Stimulated activated naive CD8-positive, alpha-beta T cell treated with anti-CD3 and anti-CD28 coated beads, Interleukin-15, amount 100 ng/mL, for 72 hours (primary cell): ENCODE data around the gene SYT1.
A peak's percentile ranks its signal among the peaks of the same experiment; 100 is the strongest.

ENCODE experiments used
- ATAC-seq: fragments of 150-1000 bp; cut with Tn5 transposase; 2 replicates; pipeline ENCODE4 v1.10.0; 2021; ENCODE audit warnings: mild to moderate bottlenecking, moderate library complexity
- DNase-seq, 2 donors: peaks; one replicate each; pipeline ENCODE4 v3.0.0; 2021 to 2022
- H3K27ac Mint-ChIP-seq, 2 donors: one replicate each; pipeline ENCODE4 v1.8.0; 2022; ENCODE audit warnings: mild to moderate bottlenecking in 2 of 2, mixed read lengths in 2 of 2, moderate library complexity in 2 of 2
- H3K27me3 Mint-ChIP-seq: one replicate; pipeline ENCODE4 v1.8.0; 2022; ENCODE audit warnings: mixed read lengths
- H3K4me1 Mint-ChIP-seq: one replicate; pipeline ENCODE4 v1.8.0; 2022; ENCODE audit warnings: mild to moderate bottlenecking, mixed read lengths
- H3K4me3 Mint-ChIP-seq, 2 donors: one replicate each; pipeline ENCODE4 v1.8.0; 2022; ENCODE audit warnings: mild to moderate bottlenecking in 2 of 2, mixed read lengths in 2 of 2, moderate library complexity in 1 of 2
- H3K9me3 Mint-ChIP-seq, 2 donors: one replicate each; pipeline ENCODE4 v1.8.0; 2022; ENCODE audit warnings: mixed read lengths in 2 of 2

SYT1 gene

DNA sequence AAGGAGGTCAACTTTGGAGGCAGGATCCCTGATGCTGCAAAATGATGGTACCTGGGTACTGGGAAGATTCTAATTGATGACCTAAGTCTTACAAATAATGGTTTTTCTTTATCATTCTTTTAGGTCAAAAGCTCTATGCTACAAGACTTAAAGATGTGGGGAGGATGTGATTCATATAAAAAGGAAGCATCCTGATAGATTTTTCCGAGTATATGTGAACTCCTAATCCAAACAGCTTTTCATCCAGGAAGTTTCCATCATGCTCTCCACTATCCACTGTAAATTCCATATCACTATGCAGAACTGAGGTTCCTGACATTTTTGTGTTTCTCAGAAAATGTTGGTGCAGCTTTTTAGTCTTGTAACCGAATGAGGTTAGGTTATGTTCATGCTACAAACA is 533.0 kb downstream of the SYT1 start:
- no peak for DNase-seq
- no peak overlapping the region for H3K4me3 Mint-ChIP-seq
- ATAC-seq: no peak
- no peaks in the 10 kb centered on the region for H3K4me1 Mint-ChIP-seq
- no peak overlapping the region for H3K27ac Mint-ChIP-seq
- peaks cover 5 to 7% of the 10 kb centered on the region in 2 donors for H3K9me3 Mint-ChIP-seq
- peaks cover 8% of the 10 kb centered on the region for H3K27me3 Mint-ChIP-seq

DNA sequence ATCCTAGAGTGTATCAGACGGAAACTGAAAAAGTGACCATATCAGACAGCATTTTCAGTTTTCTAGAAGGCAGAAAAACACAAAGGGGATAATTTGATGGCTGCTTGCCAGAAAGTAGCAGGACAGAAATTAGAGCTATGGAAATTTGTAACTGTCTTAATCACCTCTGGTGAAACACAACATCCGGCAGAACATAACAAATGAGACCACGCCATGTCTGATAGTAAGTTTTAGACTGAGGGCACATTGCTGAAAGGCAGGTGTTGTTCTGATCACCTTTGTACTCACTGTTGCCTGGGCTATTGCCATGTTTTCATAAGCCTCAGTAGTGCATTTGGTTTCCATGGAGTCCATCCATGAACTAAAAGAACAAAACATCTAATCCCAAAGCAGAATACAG is 535.9 kb downstream of the SYT1 start:
- Mint-ChIP-seq H3K4me3 (no peak overlapping the region), H3K27me3 (no peaks in the 10 kb centered on the region), H3K9me3 (no peaks in the 10 kb centered on the region), H3K27ac (no peak overlapping the region), H3K4me1 (no peaks in the 10 kb centered on the region)
- no peak for ATAC-seq
- DNase-seq: no peak

DNA sequence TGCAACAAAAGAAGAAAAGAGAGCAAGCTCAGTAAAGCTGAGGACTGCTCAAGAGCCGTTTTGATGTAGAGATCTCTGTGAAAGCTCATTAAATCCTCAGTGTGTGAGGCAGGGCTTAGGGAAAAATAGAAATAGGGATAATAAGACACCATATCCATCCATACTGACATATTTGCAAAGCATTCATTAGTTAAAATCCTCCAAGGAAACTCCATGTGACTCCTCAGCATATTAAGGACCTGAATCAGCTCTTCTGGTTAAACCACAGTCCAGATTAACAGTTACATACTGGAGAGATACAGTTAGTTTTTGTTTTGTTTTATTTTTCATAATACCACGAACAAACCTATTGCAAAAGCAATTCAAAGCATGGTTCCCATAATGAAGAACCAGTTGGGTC is 538.0 kb downstream of the SYT1 start:
- Mint-ChIP-seq H3K27ac (no peak overlapping the region), H3K27me3 (no peaks in the 10 kb centered on the region), H3K4me3 (no peak overlapping the region), H3K4me1 (no peaks in the 10 kb centered on the region), H3K9me3 (no peaks in the 10 kb centered on the region)
- ATAC-seq (no peak), DNase-seq (no peak)

DNA sequence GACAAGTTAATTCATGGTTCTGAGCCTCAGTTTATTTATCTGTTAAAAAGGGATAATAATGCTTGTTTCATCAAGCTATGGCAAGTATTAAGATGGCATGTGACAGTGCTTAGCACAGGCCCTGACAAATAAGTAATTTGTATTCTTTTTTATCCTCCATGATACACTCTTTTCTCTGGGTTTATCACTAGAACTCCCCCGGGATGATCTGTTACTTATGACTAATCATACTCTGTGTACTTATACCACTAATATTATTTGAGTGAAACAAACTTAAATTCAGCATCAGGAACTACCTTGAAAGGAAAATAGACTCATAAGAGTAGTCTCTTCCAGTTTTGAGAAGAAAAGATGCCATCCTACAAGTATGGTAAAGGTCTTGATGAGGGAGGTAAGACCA is 542.4 kb downstream of the SYT1 start:
- H3K27me3 Mint-ChIP-seq: no peaks in the 10 kb centered on the region
- H3K4me1 Mint-ChIP-seq: no peaks in the 10 kb centered on the region
- ATAC-seq: no peak
- H3K9me3 Mint-ChIP-seq: no peaks in the 10 kb centered on the region
- H3K4me3 Mint-ChIP-seq: no peak overlapping the region
- DNase-seq: no peak
- no peak overlapping the region for H3K27ac Mint-ChIP-seq

DNA sequence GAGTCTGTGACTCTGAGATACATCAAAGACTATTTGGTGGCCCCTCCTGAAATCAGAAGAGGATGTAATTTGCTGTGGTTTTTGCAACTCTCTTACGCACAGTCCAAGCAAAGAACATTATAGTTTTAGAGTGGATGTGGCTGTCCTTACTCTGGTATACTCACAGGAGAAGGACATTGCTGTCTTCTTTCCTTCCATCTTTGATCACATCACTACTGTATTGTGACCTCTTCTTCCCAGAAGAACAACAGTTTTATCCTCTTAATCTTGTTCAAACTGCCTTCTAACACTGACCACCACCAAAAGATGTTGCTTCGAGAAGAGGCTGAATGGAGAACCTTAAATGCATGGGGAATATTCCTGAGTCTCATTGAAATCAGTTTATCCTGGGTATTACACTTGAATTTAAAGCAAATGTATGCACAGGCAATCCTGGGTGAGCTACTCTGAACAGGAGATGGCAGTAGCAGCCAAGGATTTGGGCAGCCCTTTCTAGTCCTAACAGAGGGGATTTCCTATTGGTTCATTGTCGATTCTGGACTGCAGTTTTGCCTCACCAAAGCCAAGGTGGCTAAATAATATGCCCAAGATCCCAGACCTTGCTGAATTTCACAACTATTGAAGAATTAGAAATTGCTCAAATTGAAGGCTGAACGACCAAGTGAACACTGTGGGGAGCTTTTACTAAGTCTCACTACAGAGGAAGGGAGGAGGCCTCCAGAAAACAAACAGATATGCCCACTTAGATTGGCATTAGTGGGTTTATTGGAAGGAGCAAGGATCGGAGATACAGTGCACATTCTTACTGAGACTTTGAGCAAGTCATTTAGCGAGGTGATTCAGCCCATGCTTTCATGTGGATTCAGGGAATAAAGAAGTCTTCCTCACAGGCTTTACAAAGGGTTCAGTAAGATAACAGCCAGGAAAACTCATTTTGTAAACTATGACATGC is 543.4 kb downstream of the SYT1 start:
- Mint-ChIP-seq H3K4me1 (no peaks in the 10 kb centered on the region), H3K27me3 (no peaks in the 10 kb centered on the region), H3K27ac (no peak overlapping the region), H3K9me3 (no peaks in the 10 kb centered on the region), H3K4me3 (no peak overlapping the region)
- ATAC-seq (peak; percentile 65), DNase-seq (peak; percentile 11 to 12)

DNA sequence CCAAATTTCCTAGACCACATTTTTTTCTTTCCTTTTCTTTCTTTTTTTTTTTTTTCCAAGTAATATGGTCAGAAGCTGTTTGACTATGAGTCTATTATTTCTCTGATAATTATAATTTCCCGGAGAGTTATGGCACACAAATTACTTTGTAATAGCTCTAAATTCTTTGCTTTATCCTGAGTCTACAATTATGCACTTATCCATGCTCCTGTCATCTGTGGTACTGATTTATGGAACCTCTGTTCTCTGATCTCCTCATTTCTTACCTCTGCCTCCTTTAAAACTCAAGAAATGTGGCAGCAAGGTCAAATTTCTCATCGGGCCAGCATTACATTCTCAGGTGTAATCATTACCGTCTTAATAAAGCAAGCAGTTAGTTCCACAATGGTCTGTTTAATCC is 544.1 kb downstream of the SYT1 start:
- no peaks in the 10 kb centered on the region for H3K9me3 Mint-ChIP-seq
- no peak overlapping the region for H3K4me3 Mint-ChIP-seq
- ATAC-seq: no peak
- no peaks in the 10 kb centered on the region for H3K27me3 Mint-ChIP-seq
- no peaks in the 10 kb centered on the region for H3K4me1 Mint-ChIP-seq
- no peak for DNase-seq
- no peak overlapping the region for H3K27ac Mint-ChIP-seq

DNA sequence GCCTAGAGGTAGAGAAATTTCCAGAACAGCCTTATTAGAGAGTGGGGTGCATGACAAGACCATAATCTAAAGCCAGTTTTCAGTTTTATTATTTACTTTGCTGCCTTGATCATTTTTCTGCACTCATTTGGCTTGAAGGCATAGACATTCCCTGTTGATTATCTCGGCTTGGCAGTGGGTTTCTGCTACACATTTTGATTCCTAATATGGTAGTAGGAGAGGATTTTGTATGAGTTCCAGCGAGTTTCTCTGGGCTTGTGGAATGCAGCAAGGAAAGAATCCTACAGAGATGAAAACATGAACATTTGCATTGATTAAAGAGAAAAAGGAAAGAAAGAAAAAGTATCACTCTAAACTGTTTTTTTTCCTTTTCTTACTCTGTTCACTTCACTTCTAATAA is 545.0 kb downstream of the SYT1 start:
- H3K27ac Mint-ChIP-seq: no peak overlapping the region
- DNase-seq (no peak), ATAC-seq (no peak)
- no peaks in the 10 kb centered on the region for H3K9me3 Mint-ChIP-seq
- H3K4me3 Mint-ChIP-seq: no peak overlapping the region
- H3K27me3 Mint-ChIP-seq: peaks cover 8% of the 10 kb centered on the region
- no peaks in the 10 kb centered on the region for H3K4me1 Mint-ChIP-seq

DNA sequence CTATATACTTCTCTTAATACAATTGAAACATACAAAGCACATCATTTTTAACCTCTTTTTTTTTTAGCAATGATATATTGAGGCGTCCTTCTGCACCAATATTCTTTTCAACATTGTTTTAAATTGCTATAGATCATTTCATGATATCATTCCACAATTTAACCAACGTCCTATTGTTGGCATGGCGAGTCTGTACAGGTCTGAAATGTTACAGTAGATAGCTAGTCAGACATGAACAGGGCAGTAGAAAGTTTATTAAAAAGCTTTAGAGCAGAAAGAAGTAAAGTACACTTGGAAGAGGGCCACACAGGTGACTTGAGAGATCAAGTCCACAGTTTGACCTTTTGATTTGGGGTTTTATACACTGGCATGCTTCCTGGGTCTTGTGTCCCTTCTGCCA is 547.2 kb downstream of the SYT1 start:
- no peaks in the 10 kb centered on the region for H3K4me1 Mint-ChIP-seq
- ATAC-seq (no peak), DNase-seq (no peak)
- H3K9me3 Mint-ChIP-seq: no peaks in the 10 kb centered on the region
- H3K27ac Mint-ChIP-seq: no peak overlapping the region
- H3K27me3 Mint-ChIP-seq: peaks cover 8% of the 10 kb centered on the region
- H3K4me3 Mint-ChIP-seq: no peak overlapping the region

DNA sequence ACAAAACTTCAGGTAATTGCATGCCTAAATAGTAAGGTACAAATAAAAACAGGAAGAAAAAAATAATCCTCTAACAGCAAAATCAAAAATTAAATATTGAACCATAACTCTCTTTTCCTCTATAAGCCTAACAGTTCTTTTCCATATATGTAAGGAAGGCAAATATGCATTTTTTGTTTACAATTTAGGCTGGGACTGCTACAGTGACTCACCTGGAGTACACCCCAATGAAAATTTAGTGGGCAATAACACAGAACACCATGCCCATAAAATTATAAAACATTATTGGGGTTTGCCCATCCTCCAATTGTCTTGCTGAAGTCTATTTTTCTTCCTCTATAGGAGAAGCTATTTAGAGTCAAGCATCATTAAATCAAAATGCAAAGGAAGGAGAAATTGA is 549.2 kb downstream of the SYT1 start:
- DNase-seq: no peak
- H3K9me3 Mint-ChIP-seq: no peaks in the 10 kb centered on the region
- no peaks in the 10 kb centered on the region for H3K4me1 Mint-ChIP-seq
- no peak for ATAC-seq
- peaks cover 8% of the 10 kb centered on the region for H3K27me3 Mint-ChIP-seq
- H3K27ac Mint-ChIP-seq: no peak overlapping the region
- H3K4me3 Mint-ChIP-seq: no peak overlapping the region

DNA sequence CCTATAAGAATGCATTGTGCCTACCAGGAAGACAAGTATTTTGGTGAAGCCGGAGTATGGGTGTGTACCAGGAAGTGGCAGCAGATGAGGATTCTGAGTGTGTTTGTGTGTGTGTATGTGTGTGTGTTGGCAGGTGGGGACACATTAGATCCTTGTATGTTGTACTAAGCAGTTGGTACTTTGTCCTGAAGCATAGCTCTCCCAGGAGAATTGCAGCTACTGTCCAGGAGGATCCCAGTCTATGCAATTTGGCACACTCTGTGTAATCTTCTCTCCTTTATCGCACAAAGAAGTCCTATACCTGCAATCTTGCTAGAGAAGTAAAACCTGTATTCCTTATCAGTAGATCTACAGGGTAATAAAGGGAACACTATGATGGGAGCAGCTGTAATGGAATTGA is 549.7 kb downstream of the SYT1 start:
- H3K27ac Mint-ChIP-seq: no peak overlapping the region
- DNase-seq: no peak
- peaks cover 8% of the 10 kb centered on the region for H3K27me3 Mint-ChIP-seq
- ATAC-seq: no peak
- no peaks in the 10 kb centered on the region for H3K4me1 Mint-ChIP-seq
- H3K9me3 Mint-ChIP-seq: no peaks in the 10 kb centered on the region
- no peak overlapping the region for H3K4me3 Mint-ChIP-seq

DNA sequence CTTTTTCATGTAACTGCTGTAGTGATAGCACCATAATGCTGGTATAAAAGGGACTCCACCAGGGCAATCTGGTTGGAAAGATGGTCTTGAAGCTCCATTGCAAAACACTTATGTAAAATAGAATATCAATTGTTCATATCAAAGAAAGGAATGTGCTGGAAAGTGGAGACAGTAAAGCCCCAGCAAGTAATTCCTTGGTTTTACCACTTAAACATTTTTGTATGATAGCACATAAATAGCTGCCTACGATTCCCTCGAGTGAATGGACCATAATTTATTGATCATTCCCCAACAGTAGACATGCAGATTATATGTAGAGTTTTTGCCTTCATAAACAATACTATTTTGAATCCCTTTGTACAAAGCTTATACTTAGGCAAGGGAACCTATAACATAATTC is 550.7 kb downstream of the SYT1 start:
- Mint-ChIP-seq H3K27ac (no peak overlapping the region), H3K9me3 (no peaks in the 10 kb centered on the region), H3K4me3 (no peak overlapping the region), H3K27me3 (peaks cover 8% of the 10 kb centered on the region), H3K4me1 (no peaks in the 10 kb centered on the region)
- no peak for ATAC-seq
- DNase-seq: no peak

DNA sequence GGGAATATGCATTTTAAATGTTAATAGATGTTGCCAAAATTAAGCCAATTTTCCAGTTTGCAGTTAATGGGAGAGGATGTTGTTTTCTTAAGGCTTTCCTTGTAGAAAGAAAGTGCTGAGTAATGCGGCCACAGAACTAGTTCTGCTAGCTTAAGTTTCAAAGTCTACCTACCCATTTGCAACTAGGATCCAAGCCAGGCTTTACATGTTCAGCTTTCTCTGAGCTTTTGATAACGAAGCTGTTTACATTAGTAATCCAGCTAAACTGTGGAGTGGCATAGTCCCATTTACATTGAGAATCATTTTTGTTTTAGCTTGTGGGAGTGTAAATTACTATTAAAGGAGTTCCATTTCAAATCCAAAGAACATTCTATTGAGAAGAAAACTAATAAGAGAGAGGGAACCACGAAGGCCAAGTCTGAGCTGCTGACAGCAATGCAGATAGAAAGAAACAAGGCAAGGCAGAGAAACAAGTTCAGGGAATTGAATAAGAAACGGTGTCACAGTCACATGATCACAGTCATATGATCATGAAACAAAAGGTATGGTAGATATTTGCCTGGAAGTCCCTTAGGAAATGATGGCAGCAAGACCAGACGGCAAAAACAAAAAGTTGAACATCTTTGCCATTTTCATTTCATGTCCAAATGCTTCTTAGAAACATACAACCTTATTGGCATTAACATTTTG is 551.3 kb downstream of the SYT1 start:
- H3K4me1 Mint-ChIP-seq: no peaks in the 10 kb centered on the region
- H3K27me3 Mint-ChIP-seq: peaks cover 8% of the 10 kb centered on the region
- no peak overlapping the region for H3K27ac Mint-ChIP-seq
- H3K4me3 Mint-ChIP-seq: no peak overlapping the region
- no peaks in the 10 kb centered on the region for H3K9me3 Mint-ChIP-seq
- DNase-seq (no peak), ATAC-seq (no peak)

DNA sequence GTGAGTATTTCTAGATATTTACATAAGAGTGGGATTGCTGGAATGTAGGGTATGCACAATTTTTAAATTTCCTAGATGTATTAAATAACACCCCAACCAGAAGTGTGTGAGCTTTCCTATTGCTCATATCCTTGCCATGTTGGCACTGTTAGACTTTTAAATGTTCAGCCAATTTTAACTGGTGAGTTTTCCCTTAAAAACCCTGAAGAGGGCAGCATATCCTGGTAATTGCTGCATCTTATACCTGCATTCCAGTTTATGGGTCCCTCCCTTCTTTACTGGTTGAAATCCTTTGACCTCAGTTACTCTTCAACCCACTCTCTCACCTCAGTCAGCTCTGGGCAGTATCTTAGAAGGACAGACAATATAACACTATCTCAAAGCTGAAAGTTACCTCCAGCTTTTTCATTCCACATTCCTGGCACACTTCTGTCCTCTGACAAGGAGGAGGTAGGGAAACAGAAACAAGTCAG is 555.6 kb downstream of the SYT1 start:
- Mint-ChIP-seq H3K27me3 (peaks cover 3% of the 10 kb centered on the region), H3K4me1 (no peaks in the 10 kb centered on the region), H3K9me3 (no peaks in the 10 kb centered on the region)

DNA sequence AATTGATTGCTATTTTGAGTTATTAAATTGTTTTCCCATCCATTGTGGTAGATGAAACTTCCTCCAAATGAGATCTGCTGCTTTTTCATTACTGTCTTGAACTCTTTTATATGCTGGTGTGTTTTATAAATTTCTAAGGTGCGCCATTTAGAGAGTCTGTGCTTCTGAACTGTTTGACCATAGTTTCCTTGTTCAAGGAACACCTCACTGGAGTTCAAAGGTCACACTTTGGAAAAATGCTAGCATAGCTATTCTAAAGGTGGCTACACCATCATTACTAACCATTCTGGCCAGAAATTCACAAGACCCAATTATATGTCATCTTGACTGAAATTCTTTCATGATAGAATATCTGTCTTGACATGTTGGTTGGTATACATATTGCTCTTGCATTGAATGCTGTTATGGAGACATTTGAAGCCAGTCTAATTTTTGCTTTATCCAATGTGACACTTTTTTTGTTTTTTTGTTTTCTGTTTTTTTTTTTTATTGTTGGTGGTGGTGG is 556.7 kb downstream of the SYT1 start:
- Mint-ChIP-seq H3K4me3 (no peak overlapping the region), H3K9me3 (no peaks in the 10 kb centered on the region), H3K27me3 (peaks cover 7% of the 10 kb centered on the region), H3K27ac (no peak overlapping the region), H3K4me1 (no peaks in the 10 kb centered on the region)
- no peak for ATAC-seq
- DNase-seq: no peak

More for the DNA sequence above, 555.6 kb downstream of the SYT1 start:
- no peak for DNase-seq
- Mint-ChIP-seq H3K4me3 (no peak overlapping the region), H3K27ac (no peak overlapping the region)
- no peak for ATAC-seq

DNA sequence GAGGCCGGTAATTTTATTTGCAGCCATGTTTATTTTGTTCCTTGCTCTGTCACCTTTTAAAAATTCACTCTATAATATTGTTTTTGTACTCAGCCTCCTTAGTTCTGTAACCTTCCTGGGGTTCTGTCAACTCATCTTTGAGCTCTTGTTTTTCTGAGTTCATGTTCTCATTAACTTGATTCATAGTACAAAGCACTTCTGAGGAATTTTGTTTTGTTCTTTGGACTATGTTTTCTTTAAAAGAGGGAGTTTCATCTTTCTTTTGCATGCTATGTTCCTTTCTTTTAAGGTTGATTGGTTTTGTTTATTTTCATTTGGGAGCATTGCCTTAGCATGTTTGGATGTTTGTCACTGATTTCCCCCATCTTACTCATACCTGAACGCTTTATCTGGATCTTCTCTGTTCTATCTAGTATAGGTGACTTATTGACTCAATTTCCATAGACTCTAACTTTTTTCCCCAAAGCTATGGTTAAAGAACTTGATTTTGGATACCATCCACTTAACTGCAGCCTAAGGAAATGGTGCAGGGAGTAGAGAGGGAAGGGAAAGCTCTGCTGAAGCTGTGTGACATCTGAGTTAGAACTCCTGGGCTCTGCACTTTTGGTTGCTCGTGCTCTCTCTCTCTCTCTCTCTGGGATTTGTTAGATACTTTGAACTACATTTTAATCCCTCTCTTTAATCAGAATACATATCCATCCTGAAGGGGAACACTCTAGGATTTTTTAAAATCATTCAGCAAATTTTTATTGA is 557.7 kb downstream of the SYT1 start:
- Mint-ChIP-seq H3K27me3 (peaks cover 7% of the 10 kb centered on the region), H3K4me3 (no peak overlapping the region), H3K4me1 (no peaks in the 10 kb centered on the region), H3K27ac (no peak overlapping the region), H3K9me3 (no peaks in the 10 kb centered on the region)
- ATAC-seq (no peak), DNase-seq (no peak)

DNA sequence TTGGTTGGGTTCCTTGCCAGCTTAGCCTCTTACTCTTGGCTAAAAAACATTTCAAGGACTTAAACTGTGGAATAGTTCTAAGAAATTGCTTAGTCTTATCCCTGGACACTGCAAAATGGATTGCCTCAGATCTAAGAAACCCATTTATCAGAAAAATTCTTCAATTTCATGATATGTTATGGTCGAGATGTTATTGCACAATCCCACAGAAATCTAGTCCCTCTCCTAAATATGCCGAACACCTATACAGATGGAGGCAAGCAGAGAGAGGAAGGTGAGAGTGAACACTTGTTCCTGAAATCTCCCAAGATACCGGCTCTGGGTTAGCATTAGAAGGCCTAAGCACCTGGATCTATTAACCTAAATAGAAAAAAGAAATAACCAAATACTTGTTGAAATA is 559.0 kb downstream of the SYT1 start:
- Mint-ChIP-seq H3K27me3 (peaks cover 7% of the 10 kb centered on the region), H3K9me3 (no peaks in the 10 kb centered on the region), H3K4me3 (no peak overlapping the region), H3K27ac (no peak overlapping the region), H3K4me1 (no peaks in the 10 kb centered on the region)
- DNase-seq (no peak), ATAC-seq (no peak)
